IPS DF 6.9 (cell line): Measurements from ENCODE around the gene PTOV1.

ENCODE experiments used
- DNase-seq: peaks from one replicate; pipeline ENCODE4 v3.0.0-alpha.2; 2013; ENCODE audit warnings: low read depth, low spot score
- H3K27ac ChIP-seq: one replicate; pipeline ENCODE4 v1.5.1; 2013; ENCODE audit warnings: low read length, control low read depth
- H3K27me3 ChIP-seq: 2 replicates; pipeline ENCODE4 v1.6.1; 2013; ENCODE audit warnings: mild to moderate bottlenecking, low read length; ENCODE audit not compliant: control insufficient read depth, insufficient read depth
- H3K36me3 ChIP-seq: 2 replicates; pipeline ENCODE4 v1.6.1; 2013; ENCODE audit warnings: low read length; ENCODE audit not compliant: control insufficient read depth, insufficient read depth
- H3K4me1 ChIP-seq: 2 replicates; pipeline ENCODE4 v1.6.1; 2013; ENCODE audit warnings: low read length; ENCODE audit not compliant: control insufficient read depth, insufficient read depth
- H3K4me3 ChIP-seq: 2 replicates; pipeline ENCODE4 v1.5.1; 2013; ENCODE audit warnings: mild to moderate bottlenecking, low read length
- H3K9me3 ChIP-seq: 2 replicates; pipeline ENCODE4 v1.6.1; 2013; ENCODE audit warnings: low read length, inconsistent platforms; ENCODE audit not compliant: control insufficient read depth, insufficient read depth
- WGBS: extraction: QIAGEN DNeasy Blood & Tissue Kit; methylation state at CpG from one replicate; pipeline ENCODE4 v1.1.7; 2013; ENCODE audit warnings: mixed read lengths, missing lambda C conversion rate; ENCODE audit not compliant: insufficient read length, insufficient coverage; 5-methylcytosine and 5-hydroxymethylcytosine counted together

Gene PTOV1

DNA sequence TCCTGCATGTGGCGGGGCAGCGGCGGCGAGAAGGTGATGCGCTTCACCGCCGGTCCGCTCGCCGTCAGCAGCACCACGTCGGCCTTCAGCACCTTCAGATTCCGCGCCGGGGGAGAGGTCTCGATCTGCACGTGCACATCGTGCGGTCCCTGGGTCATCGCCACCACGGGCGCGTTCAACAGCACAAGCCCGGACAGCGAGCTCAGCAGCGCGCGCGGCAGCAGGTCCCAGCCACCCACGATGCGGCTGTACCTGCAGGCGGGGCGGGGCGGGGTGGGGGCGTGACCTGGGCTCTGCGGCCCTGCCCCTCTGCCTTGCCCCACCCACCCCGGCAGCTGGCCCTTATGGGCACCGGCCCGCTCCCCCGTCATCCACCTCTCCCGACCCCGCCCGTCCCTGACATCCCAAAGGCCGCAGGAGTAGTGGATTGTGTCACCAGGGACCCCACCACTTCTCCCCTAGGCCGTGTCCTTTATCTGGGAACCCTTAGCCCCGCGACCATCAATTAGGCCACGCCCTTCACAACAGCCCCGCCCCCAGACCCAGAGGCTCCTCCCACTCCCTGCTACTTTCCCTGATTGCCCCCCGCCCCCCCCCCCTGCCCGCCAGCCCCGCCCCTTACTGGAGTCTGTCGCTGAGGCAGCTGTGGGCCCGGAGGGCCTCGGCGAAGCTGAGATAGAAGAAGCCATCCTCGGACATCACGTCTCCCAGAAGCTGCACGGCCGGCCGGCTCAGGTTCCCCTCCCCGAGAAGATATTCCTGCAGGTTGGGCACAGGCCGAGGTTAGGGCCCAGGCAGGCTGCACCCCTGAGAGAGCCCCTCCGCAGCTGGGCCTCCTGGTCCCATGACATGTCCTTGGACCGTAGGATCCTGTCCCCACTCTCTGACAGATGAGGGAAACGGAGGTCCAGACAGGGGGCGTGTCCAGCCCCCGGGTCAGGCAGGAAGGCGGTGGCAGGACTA is 39.7 kb downstream of the PTOV1 start:
- Histone ChIP-seq H3K36me3 (peaks cover 3% of the 10 kb centered on the region), H3K4me3 (peak overlapping the region; percentile 43; the same call in 1 of the 2 replicates), H3K4me1 (peaks cover 2% of the 10 kb centered on the region; the same call in 1 of the 2 replicates), H3K9me3 (no peaks in the 10 kb centered on the region), H3K27me3 (no peaks in the 10 kb centered on the region), H3K27ac (no peak overlapping the region)
- WGBS = no CpG with 5 or more reads among the region's 69 CpGs
- no peak for DNase-seq

DNA sequence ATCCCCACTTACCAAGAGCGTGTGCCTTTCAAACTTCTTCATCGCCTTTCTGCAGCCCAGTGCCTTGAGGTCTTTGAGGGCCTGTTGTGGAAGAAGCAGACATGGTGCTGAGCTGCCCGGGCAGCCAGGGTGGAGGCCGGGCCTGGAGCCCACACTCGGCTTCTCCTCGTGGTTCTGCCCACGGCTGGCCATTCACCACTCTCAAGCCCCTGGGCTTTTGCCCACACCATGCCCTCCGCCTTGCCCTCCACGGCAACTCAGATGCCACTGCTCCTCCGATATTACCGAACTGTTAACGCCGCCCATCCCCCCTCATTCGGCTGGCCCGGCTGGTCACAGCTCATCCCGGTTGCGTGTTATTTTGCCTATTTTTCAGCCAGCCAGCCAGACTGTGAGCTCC is 40.4 kb downstream of the PTOV1 start:
- no peak for DNase-seq
- Histone ChIP-seq H3K36me3 (peaks cover 3% of the 10 kb centered on the region), H3K4me3 (no peak overlapping the region), H3K27ac (no peak overlapping the region), H3K4me1 (peaks cover 2% of the 10 kb centered on the region; the same call in 1 of the 2 replicates), H3K27me3 (no peaks in the 10 kb centered on the region), H3K9me3 (no peaks in the 10 kb centered on the region)
- no CpG with 5 or more reads among the region's 17 CpGs for WGBS

DNA sequence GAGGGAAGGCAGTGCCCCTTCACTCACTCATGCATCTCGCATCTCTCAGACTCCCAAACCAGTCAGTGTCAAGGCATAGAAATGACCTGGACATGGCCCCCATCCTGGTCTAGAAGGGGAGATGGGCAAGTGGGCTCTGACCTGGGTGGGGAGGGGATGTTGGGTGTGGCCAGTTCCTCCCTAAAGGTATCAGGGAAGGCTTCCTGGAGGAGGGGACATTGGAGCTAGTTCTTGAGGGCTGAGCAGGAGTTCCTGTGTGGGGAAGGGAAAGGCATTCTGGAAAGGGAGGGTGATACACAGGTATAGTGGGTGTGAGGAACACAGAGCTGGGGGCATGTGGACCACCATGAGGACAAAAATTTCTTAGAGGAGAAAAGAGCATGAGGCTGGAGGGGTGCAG is 41.8 kb downstream of the PTOV1 start:
- H3K4me1 ChIP-seq = peaks cover 2% of the 10 kb centered on the region; the same call in 1 of the 2 replicates
- H3K27ac ChIP-seq = no peak overlapping the region
- no peaks in the 10 kb centered on the region for H3K36me3 ChIP-seq
- H3K27me3 ChIP-seq = no peaks in the 10 kb centered on the region
- no peaks in the 10 kb centered on the region for H3K9me3 ChIP-seq
- DNase-seq = no peak
- WGBS = no CpG with 5 or more reads among the region's 1 CpG
- H3K4me3 ChIP-seq = no peak overlapping the region

DNA sequence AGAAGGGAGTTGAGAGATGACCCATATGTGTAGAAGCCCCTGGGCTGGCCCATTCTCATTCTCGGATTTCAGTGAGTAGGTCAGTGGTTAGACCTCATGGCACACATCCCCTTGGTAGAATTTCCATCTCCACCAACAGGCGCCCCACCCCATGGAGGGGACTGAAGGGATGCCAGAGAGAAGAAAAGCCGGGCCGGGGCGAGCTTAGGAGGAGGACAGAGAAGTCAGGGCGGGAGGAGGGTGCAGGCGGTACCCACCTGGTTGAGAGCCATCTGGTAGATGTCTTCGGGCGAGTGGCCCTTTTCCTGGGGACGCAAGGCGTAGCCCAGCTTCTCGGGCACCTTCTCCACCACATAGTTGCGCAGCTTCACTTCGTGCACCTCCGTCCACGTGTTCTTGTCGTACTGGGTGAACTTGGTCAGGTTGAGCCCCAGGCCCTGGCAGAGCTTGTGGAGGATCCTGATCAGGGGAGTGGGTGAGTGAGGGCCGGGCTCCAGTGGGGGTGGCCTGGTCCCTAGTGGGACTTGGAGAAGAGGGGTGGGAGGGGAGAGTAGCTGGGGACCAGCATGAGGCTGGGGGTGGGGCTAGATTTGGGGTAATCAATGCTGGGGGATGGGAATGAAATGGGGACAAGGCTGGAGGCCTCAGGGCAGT is 43.2 kb downstream of the PTOV1 start:
- H3K4me3 ChIP-seq = no peak overlapping the region
- no peaks in the 10 kb centered on the region for H3K9me3 ChIP-seq
- no CpG with 5 or more reads among the region's 18 CpGs for WGBS
- H3K4me1 ChIP-seq = peaks cover 2% of the 10 kb centered on the region; the same call in 1 of the 2 replicates
- no peaks in the 10 kb centered on the region for H3K36me3 ChIP-seq
- DNase-seq = no peak
- no peaks in the 10 kb centered on the region for H3K27me3 ChIP-seq
- H3K27ac ChIP-seq = no peak overlapping the region

DNA sequence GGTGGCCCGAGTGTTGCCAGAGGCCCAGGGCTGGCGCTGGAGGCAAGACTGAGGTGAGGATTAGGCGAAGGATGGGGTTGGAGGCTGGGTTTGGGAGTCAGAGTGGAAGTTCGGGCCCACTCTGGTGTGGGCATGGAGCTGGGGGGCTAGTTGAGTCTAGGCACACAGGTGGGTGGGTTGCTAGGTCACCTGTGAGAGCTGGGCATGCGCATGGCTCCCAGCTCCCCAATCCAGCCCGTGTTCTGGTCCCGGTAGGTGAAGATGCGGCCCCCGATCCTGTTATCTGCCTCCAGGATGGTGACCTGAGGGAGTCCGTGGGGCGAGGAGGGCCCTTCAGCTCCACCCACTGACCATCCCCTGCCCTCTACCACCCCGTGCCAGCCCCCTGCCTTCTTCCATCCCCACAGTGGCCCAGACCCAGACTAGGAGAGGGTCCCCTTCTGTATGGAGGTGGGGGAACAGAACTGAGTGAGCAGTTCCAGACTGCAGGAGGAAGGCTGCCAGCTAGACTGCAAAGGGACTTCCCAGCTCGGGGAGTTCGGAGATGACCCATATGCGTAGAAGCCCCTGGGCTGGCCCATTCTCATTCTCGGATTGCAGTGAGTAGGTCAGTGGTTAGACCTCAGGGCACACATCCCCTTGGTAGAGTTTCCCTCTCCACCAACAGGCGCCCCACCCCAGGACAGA is 44.1 kb downstream of the PTOV1 start:
- DNase-seq = no peak
- H3K4me1 ChIP-seq = peaks cover 2% of the 10 kb centered on the region; the same call in 1 of the 2 replicates
- no peaks in the 10 kb centered on the region for H3K27me3 ChIP-seq
- WGBS = no CpG with 5 or more reads among the region's 17 CpGs
- no peaks in the 10 kb centered on the region for H3K36me3 ChIP-seq
- H3K9me3 ChIP-seq = no peaks in the 10 kb centered on the region
- no peak overlapping the region for H3K4me3 ChIP-seq
- no peak overlapping the region for H3K27ac ChIP-seq

DNA sequence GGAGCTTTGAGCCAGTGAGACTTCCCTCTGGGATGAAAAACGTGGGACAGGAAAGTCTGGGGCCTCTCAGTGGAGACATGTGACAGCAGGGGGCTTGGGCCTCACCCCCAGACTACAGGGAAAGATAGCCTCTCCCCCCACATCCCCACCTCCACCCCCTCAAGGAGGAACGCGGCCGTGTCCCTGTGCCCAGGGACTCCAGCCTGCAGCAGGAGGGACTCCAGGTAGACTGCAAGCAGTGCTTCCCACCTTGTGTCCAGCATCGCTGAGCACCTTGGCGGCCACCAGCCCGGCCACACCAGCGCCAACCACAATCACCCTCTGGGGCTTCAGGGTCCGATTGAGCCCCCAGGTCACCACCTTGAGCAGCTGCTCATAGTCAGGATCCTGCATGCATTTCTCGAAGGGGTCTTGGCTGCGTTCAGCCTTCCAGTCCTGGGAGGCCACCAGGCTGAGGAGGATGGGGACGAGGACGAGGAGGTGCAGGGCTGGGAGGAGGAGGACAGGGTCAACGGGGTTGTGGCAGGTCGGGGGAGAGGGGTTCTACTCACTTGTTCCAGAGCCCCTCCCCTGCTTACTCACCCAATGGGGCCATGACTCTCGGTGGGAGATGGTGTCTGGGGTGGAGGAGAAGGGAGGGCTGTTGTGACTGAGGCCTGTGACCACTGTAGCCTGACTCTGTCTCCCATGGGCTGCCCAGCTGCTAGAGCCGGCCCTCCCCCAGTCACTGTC is 44.8 kb downstream of the PTOV1 start:
- Histone ChIP-seq H3K4me3 (no peak overlapping the region), H3K4me1 (peaks cover 2% of the 10 kb centered on the region; the same call in 1 of the 2 replicates), H3K27ac (no peak overlapping the region), H3K27me3 (no peaks in the 10 kb centered on the region), H3K36me3 (no peaks in the 10 kb centered on the region), H3K9me3 (no peaks in the 10 kb centered on the region)
- no CpG with 5 or more reads among the region's 17 CpGs for WGBS
- DNase-seq = no peak

DNA sequence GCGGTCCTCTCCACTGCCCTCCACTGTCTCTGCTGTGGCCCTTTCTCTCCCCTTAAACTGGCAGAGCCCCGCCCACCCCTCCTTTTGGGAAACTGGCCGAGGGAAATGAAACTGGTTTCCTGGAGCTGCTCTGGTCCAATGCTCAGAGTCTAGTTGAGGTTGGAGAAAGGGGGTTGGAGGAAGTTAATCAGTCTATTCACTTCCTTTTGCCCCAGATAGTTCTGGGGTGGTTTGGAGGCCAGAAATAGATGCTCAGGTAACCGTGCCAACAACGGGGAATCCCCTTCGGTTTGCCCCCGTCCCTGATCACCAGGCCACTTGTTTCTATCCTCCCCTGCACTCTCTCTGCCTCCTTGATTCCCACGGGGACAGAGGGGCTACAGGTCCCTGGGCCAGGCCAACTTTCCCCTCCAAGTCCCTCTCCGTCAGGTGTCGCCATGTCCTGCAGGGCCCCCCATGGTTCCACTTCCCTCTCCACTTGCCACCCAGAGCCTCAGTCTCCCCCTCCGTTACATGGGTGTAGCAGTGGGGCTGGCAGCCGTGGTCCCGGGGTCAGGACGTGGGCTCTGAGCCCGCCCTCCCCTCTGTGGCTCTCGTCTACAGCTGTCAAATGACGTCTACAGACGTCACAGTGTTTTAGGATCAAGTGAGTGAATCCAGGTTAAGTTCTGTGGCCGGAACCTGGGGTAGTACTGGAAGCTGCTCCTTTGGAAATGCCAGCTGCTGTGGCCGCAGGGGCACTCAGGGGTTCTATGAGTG is 46.1 kb downstream of the PTOV1 start, which contains the start of gene IL4I1:
Gene IL4I1 (minus strand): TSS at position 25 of the 759 bp plus-strand sequence. CDS start 727 bp downstream, outside the sequence.
- Histone ChIP-seq H3K4me3 (no peak within 1 kb of the TSS), H3K9me3 (no peaks in the 10 kb centered on the region), H3K36me3 (no peaks in the 10 kb centered on the region), H3K27me3 (no peaks in the 10 kb centered on the region), H3K4me1 (no peaks in the 10 kb centered on the region), H3K27ac (no peak within 1 kb of the TSS)
- WGBS = no CpG with 5 or more reads among the region's 20 CpGs
- DNase-seq = no peak

DNA sequence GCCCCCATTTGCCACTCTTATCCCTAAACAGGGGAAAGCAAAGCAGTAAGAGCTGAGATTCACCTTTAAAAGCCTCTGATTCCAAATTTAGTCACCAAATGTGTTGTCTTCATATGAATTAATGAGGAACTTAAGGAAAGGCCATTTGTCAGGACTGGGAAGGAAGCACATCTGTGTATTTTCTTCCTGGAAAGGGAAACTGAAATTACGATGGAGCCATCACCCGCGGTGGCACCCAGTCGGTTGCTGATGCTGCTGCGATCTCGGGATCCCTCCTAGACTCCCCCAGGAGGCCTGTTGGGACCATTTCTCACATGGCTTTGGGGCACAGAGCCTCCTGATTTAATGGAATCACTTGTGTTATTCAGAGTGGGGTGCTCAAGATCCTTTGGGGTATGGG is 53.2 kb downstream of the PTOV1 start:
- WGBS = no CpG with 5 or more reads among the region's 6 CpGs
- no peak overlapping the region for H3K4me3 ChIP-seq
- no peaks in the 10 kb centered on the region for H3K27me3 ChIP-seq
- DNase-seq = no peak
- no peaks in the 10 kb centered on the region for H3K9me3 ChIP-seq
- H3K4me1 ChIP-seq = peaks cover 2% of the 10 kb centered on the region; the same call in 1 of the 2 replicates
- H3K27ac ChIP-seq = no peak overlapping the region
- H3K36me3 ChIP-seq = peaks cover 9% of the 10 kb centered on the region

DNA sequence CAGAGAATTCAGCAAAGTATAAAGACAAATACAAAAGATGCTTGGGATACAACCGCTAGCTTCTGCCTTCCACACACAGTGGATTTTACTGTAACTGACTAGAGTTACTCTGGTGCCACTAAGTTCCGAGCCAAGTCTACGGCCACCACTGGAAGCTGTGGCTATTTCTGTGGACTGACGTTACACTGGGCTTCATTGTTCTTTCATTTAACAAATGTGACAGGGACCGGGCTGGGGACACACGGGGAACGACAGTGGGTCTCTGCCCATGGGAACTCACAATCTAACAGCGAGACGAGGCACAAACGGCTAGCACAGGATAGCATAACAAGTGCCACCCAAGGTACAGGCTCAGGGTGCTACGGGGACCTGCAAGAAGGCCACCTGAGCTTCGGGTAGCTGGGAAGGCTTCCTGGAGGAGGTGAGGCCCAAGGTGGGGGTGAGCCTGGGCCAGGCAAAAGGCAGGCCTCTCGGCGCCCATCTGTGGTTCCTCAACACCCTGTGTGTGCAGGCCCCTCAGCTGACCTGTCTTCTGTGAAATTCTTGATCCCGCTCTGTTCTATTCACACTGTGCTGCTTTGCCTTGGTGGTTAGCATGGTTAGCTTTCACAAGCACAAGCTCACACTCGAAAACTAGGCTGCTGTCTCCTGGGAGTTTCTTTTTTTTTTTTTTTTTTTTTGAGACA is 56.1 kb downstream of the PTOV1 start:
- Histone ChIP-seq H3K4me3 (no peak overlapping the region), H3K27ac (no peak overlapping the region), H3K27me3 (no peaks in the 10 kb centered on the region), H3K36me3 (peaks cover 17% of the 10 kb centered on the region), H3K9me3 (no peaks in the 10 kb centered on the region), H3K4me1 (peaks cover 2% of the 10 kb centered on the region; the same call in 1 of the 2 replicates)
- no CpG with 5 or more reads among the region's 16 CpGs for WGBS
- DNase-seq = no peak
